ENCODE data around the gene OSM.

GRCh38 chr22:30309951-30310741 lies 43.5 kb upstream of the OSM start:
- TF ChIP-seq CTCF (IDR thresholded peaks at IDR 0.05) (no peak), POLR2AphosphoS5 (IDR thresholded peaks at IDR 0.05; ENCODE audit: low read depth, low read length) (no peak)
- TF ChIP-seq, protein P1, sequence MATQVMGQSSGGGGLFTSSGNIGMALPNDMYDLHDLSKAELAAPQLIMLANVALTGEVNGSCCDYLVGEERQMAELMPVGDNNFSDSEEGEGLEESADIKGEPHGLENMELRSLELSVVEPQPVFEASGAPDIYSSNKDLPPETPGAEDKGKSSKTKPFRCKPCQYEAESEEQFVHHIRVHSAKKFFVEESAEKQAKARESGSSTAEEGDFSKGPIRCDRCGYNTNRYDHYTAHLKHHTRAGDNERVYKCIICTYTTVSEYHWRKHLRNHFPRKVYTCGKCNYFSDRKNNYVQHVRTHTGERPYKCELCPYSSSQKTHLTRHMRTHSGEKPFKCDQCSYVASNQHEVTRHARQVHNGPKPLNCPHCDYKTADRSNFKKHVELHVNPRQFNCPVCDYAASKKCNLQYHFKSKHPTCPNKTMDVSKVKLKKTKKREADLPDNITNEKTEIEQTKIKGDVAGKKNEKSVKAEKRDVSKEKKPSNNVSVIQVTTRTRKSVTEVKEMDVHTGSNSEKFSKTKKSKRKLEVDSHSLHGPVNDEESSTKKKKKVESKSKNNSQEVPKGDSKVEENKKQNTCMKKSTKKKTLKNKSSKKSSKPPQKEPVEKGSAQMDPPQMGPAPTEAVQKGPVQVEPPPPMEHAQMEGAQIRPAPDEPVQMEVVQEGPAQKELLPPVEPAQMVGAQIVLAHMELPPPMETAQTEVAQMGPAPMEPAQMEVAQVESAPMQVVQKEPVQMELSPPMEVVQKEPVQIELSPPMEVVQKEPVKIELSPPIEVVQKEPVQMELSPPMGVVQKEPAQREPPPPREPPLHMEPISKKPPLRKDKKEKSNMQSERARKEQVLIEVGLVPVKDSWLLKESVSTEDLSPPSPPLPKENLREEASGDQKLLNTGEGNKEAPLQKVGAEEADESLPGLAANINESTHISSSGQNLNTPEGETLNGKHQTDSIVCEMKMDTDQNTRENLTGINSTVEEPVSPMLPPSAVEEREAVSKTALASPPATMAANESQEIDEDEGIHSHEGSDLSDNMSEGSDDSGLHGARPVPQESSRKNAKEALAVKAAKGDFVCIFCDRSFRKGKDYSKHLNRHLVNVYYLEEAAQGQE (IDR thresholded peaks at IDR 0.05; ENCODE audit: insufficient read depth in 1 of 2, low read depth in 2 of 2, low read length in 1 of 2), result no peak
